HG03045 (cell line): Measurements from ENCODE around the gene ZSWIM8.
"Not testable (repeated sequence)": the region's sequence is repeated elsewhere in the genome, so short reads cannot be mapped to it uniquely, and the experiment has no call there.

Source experiments
- ATAC-seq: cut with Tn5 transposase; IDR thresholded peaks from one replicate; pipeline ENCODE4 v1.9.1; 2021; ENCODE audit warnings: mild to moderate bottlenecking, moderate library complexity; ENCODE audit not compliant: unreplicated experiment

Gene ZSWIM8

DNA sequence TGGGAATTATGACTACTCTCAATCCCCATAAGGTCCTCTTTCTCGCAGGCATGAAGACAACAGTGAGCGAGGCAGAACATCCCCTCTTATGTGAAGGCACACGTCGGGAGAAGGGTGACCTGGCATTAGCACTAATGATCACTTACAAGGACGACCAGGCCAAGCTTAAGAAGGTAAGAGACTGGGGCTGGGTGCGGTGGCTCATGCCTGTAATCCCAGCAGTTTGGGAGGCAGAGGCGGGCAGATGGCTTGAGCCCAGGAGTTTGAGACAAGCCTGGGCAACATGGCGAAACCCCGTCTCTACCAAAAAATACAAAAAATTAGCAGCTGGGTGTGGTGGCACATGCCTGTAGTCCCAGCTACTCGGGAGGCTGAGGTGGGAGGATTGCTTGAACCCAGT, 10.1 kb downstream of the ZSWIM8 start:
- not testable (repeated sequence) for ATAC-seq

DNA sequence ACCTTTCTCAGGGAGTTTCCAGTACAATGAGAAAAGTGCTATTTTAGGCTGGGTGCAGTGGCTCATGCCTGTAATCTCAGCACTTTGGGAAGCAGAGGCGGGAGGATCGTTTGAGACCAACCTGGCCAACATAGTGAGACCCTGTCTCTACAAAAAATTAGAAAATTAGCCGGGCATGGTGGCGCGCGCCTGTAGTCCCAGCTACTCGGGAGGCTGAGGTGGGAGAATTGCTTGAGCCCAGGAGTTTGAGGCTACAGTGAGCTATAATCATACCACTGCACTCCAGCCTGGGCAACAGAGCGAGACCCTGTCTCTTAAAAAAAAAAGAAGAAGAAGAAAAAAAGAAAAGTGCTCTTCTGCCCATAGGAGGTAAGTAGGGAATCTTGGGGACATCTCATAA, 10.6 kb downstream of the ZSWIM8 start:
- not testable (repeated sequence) for ATAC-seq

DNA sequence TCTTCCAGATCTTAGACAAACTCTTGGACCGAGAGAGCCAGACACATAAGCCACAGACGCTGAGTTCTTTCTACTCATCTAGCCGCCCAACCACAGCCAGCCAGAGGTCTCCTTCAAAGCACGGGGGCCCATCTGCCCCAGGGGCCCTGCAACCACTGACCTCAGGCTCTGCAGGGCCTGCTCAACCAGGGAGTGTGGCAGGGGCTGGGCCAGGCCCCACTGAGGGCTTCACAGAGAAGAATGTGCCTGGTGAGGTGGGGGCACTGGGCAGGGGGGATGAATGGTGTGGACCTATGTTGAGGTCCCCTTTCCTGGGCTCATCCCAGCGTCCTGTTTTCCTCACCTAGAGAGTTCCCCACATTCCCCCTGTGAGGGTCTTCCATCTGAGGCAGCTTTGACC, 11.4 kb downstream of the ZSWIM8 start:
- no peak for ATAC-seq

DNA sequence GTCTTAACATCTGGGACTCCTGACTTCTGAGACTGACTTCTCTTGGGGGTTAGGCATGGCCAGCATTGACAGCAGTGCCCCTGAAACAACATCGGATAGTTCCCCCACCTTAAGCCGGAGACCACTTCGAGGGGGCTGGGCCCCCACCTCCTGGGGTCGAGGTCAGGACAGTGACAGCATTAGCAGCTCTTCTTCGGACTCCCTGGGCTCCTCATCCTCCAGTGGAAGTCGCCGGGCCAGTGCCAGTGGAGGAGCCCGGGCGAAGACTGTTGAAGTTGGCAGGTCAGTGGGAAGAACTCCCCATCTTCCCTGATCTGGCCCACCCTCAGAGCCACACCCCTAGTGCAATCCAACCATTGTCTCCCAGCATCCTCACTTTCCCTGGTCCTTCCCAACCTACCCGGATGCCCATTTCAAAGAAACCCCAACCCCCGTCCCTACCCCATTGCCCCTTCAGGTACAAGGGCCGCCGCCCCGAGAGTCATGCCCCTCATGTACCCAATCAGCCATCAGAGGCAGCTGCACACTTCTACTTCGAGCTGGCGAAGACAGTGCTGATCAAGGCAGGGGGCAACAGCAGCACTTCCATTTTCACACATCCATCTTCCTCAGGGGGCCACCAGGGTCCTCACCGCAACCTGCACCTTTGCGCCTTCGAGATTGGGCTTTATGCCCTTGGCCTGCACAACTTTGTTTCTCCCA, 12.1 kb downstream of the ZSWIM8 start:
- no peak for ATAC-seq

DNA sequence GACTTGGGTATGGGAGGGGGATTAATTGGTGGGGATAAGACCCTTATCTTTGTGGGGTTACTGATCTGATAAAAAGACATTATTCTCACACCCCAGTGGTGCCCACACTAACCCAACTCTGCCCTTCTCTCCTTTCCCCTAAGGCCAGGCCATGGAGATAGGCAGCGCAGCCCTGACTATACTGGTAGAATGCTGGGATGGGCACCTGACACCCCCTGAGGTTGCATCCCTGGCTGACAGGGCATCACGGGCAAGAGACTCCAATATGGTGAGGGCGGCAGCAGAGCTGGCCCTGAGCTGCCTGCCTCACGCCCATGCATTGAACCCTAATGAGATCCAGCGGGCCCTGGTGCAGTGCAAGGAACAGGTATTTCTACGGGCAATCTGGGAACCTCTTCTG, 12.7 kb downstream of the ZSWIM8 start:
- no peak for ATAC-seq

DNA sequence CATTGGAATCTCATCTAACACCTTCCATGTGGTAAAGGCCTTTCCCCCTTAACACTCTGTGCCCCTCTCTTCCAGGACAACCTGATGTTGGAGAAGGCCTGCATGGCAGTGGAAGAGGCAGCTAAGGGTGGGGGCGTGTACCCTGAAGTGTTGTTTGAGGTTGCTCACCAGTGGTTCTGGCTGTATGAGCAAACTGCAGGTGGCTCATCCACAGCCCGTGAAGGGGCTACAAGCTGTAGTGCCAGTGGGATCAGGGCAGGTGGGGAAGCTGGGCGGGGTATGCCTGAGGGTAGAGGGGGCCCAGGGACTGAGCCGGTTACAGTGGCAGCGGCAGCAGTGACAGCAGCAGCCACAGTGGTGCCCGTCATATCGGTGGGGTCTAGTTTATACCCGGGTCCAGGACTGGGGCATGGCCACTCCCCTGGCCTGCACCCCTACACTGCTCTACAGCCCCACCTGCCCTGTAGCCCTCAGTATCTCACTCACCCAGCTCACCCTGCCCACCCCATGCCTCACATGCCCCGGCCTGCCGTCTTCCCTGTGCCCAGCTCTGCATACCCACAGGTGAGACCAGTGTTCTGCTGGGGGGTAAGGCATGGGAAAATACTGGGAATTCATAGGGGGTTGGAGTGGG, 13.6 kb downstream of the ZSWIM8 start:
- ATAC-seq = no peak

DNA sequence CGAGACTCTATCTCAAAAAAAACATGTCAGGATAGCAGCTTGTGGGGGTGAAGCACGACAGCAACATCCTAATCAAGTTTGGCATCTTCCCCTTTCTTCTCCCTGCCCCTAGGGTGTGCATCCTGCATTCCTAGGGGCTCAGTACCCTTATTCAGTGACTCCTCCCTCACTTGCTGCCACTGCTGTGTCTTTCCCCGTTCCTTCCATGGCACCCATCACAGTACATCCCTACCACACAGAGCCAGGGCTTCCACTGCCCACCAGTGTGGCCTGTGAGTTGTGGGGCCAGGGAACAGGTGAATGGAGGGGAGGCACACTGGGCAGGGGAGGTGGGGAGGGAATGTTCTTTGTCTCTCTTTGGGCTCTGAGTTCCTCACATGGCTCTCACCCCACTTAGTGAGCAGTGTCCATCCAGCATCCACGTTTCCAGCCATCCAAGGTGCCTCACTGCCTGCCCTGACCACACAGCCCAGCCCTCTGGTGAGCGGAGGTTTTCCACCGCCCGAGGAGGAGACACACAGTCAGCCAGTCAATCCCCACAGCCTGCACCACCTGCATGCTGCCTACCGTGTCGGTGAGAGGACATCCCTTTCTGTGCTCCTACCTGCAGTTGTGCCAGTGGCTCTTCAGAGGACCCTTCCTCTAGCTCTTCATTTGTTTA, 14.6 kb downstream of the ZSWIM8 start:
- ATAC-seq = no peak

DNA sequence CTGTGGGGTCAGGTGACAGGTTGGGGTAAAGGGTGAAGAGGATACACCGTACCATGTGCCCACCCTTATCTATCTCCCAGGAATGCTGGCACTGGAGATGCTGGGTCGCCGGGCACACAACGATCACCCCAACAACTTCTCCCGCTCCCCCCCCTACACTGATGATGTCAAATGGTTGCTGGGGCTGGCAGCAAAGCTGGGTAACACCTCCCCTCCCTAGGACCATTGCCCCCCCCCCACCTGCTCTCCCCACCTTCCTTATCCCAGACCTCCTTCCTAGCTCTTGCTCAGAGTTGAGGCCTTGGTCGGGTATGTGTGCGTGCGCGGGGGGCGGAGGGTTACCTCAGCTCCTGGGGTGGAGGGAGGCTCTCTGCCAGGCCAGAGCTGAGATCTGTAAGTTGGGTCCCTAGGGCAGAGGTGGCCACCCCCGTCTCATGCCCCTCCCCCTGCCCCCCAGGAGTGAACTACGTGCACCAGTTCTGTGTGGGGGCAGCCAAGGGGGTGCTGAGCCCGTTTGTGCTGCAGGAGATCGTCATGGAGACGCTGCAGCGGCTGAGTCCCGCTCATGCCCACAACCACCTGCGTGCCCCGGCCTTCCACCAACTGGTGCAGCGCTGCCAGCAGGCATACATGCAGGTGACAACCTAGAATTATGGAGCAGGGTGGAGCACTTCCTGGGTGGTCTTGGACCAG, 15.3 kb downstream of the ZSWIM8 start:
- ATAC-seq = no peak

DNA sequence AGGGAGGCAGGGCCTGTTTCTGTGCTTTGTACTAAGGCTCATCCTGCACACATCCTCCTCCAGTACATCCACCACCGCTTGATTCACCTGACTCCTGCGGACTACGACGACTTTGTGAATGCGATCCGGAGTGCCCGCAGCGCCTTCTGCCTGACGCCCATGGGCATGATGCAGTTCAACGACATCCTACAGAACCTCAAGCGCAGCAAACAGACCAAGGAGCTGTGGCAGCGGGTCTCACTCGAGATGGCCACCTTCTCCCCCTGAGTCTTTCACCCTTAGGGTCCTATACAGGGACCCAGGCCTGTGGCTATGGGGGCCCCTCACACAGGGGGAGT, 15.8 kb downstream of the ZSWIM8 start:
- no peak for ATAC-seq

DNA sequence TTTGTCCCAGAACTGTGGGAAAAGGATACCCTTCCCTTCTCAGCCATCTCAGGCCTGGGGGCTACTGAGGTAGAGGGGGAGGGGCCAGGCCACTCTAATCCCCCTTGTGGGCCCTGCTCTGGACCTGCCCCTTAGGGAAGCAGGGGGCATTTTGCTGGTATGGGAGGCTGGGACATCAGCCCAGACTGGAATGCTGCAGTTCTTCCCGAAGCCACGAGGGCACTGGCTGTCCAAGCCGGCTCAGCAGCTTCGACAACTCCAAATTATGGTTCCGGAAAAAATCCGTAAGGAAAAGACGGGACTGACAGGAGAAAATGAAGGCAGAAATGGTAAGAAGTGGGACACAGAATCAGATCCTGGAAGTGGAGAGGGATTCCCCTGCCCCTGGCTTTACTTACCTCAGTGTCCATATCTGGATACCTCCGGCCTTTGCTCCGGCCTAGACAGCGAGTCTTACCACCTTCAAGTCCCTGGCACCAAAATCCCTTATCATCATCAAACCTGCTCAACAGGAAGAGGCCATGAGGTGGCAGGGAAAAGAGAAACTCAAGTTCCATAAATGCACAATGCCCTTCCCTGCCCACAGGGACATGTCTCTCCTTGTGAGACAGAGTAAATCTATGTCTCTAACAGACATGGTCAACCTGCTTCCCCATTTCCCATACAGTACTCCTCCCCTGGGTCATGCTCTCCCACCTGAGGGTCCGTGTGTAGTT, 17.0 kb downstream of the ZSWIM8 start:
- ATAC-seq = no peak

DNA sequence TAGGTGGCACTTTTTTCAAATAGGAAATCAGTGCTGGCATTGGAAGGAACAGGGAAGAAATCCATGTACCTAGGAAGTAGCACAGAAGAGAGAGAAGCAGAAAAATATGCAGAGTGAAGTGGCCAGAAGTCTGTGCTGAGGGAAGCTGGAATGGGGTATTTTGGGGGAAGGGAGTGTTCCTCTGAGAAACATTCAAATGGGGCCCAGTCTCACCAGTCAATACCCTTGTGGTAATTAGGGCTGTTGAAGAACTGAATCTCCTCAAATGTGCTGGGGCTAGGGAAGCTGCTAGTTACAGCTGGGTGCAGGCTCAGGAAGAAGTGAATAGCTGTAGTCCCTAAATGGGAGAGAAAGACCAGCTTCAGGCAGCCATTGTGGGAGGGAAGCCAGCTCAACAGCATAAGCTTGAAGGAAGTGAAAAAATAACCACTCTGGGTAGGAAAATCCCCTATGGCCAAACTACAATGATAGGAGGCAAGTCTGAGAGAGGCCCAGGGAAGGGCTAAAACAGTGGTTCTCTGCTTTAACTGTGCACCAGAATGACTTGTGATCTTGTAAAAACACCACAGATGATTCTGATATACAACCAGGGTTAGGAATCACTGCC, 18.4 kb downstream of the ZSWIM8 start:
- peak; percentile 62 for ATAC-seq

DNA sequence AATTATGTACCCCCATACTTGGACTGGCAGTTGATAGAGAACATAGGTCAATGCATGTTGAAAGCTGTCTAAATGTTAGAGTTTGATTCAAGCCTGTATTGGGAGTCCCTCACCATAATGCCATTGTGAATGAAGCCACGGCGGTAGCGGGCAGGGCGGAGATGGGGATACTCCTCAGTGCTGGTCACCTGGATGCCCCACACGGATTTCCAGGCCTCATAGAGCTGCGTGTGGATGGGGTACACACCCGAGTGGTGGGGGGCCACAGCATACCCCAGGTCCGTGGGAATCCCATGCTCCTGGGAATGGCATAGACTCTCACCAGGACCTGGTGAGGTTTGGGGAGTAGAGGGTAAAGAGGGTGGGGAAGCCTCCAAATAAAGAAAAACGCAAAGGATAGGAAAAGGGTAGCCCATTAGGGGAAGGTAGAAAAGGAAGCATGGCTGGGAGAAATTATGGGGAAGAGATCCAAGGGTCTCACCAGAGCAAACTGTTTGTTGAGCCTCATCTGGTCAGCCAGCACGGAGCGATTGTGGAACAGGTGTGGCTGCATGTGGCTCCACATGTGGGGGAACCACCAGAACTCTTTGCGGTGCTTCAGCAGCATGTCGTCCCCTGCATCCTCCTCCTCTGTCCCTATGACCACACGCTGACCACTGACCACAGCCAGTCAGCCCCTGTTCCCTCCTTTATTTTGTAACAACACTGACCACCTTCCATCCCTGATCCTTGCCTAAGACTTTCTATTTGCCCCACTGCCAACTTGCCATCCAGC, 21.0 kb downstream of the ZSWIM8 start:
- no peak for ATAC-seq

DNA sequence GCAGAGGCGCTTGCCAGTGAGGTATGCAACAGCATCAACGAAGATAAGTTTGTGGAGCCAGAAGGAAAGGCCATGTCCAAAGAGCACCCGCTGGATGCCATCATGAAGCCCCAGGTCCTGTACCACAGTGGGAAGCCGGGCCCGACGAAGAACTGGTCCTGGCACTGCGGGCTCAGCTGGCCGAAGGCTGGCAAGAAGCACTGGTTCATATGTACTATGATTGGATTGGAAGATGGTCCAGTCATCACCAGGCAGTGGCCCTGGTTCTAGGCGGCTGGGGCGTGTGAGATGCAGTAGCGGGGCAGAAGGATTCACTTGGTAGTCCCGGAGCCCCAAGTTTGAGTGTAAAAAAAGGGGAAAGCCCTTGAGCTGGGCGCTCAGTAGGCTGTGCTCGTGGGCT, 22.1 kb downstream of the ZSWIM8 start:
- no peak for ATAC-seq

DNA sequence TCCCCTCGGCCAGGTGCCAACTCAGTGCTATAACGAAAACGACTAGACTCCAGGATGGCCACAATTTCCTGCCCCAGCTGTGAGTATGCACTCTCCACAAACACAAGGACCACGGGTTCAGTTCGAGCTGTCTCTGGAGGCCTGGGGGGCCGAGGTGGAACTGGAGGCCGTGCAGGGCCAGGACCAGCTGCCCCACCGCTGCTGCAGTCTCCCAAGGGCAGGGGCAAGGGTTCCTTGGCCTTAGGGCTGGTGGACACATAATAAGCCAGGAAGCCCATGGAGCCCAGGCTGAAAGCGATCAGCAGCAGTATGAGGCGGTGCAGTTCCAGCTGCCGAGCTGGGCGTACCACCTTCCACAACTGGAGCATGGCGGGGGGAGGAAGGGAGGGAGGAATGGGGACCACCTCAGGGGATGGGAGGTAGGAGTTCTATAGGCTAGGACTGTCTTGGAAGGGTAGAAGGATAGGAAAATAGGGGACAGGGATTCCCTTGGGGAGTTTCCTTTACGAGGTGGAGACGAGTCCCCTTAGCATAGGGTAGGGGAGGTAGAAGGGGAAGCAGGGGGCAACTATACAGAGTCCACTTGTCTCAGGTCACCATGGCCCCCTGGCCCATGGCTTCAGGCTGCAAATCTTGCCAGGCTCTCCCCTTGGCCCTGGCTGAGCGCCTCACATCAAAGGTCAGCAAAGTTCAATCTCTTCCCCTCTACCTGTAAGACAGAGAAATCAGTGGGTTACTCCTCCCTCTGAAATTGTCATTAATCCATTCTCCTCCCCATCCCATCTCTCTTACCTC, 22.8 kb downstream of the ZSWIM8 start:
- no peak for ATAC-seq

DNA sequence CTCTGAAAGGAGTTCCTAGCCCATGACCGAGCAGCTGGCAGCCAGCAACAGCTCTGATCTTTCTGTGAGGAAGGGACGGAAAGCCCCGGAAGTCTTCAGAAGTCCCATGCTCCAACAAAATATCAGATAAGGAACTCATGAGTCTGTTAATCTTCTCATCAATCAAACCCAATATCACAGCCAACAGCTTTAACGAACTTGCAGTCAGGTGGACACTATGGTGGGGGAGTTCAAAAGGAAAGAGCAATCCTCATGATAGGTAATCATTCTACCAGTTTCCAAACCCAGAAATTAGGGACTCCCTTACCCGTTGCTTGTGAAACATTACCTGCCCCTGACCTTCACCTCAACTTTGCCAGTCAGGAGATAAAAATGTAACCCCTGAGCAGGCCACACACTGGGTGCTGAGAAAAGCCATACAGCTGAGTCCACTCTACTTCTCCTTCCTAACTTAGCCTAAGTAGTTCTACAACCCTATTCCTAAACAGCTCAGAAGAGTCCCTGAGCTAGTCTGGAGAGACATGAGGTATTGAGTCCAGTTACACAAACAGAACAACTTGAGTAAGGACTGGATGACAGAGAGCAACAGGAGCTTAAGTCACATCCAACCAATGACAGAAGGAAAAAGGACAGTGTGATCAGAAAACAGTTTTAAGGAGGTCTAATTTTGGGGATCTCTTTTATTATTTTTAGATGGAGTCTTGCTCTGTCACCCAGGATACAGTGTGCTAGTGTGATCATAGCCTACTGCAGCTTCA, 23.8 kb downstream of the ZSWIM8 start:
- no peak for ATAC-seq

DNA sequence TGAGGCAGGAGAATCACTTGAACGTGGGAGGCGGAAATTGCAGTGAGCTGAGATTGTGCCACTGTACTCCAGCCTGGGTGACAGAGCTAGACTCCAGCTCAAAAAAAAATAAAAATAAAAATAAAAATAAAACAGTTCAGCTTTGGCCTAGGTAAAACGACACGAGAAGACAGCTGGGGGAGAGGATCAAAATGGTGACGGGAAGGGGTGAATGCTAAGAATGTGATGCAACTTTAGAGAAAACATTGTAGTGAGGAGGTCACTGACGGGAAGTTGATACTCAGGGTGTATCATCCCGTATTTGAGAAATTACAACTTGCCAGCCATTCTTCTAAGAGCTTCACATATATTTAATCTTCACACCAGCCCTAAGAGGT, 24.9 kb downstream of the ZSWIM8 start:
- ATAC-seq = no peak

DNA sequence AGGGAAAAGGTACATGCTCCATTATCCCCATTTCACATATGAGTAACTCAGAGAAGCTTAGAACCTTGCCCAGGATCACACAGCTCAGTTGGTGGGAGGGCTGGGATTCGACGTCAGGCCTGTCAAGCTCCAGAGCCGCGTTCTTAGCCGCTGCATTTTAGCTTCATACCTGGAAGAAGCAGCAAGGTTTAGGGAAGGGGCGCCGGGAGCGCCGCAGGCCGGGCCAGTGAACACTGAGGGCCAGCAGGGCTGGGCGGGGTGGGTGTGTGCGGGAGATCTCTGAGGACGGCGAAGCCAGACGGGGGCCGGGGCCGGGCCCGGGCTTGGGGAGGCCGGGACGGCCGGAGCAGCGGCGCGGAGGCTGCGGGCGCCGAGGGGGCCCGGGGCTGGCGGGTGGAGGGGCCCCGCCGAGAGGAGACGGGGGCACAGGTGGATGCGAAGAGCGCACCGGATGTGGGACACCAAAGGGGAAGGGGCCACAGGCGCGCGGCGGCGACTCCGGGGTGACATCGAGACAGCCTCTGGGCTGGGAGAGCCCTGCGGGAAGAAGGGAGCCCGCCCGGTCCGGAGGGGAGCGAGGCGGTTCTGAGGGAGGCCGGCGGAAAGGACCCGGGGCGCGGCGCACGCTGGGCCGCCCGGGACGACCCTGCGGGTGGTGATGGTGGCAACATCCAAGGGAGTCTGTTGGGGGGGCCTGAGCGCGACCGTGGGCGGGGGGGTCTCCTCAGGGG, 25.5 kb downstream of the ZSWIM8 start:
- ATAC-seq = peak; percentile 27

DNA sequence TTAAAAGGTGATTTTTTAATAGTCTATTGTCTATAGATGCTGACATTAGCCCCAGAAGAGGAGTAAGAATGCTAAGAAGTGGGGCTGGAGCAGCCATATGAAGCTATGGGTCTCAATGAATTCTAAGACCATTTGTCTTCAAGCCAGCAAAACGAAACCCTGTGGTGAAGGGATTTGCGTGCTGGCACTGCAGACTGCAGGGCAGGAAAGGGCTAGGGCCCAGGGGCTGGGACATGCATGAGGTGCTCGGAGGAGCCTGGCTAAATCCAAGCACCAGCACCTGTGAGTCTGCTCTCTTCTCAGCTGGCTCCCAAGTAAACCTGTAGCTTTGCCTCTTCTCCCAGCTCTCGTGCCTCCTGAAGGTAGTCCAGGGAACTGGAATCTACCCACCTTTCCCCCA, 27.3 kb downstream of the ZSWIM8 start:
- ATAC-seq = no peak
